HEK293 (cell line): ENCODE results near the gene NRP2.

Experiments
- CTCF ChIA-PET: fragments of 350-600 bp; formaldehyde crosslinking; extraction: SDS; loops from one replicate; lab custom pipeline; 2021; ENCODE audit warnings: antibody characterized with exemption; lab: Yijun Ruan, JAX
- POLR2A ChIA-PET: fragments of 300-600 bp; formaldehyde crosslinking; extraction: SDS; loops from one replicate; lab custom pipeline; 2020; ENCODE audit warnings: antibody characterized with exemption, inconsistent platforms; lab: Yijun Ruan, JAX
- H3K27ac ChIP-seq: fragments of 200-500 bp; sonication (Bioruptor generic); 2 replicates; pipeline ENCODE4 v1.5.1; 2014; ENCODE audit warnings: low read depth, low read length, control low read depth, inconsistent platforms; ENCODE audit errors: extremely low read depth
- H3K36me3 ChIP-seq, 2 experiments: fragments of 200-500 bp in 1 of 2; sonication (Bioruptor generic) in 1 of 2; 1 replicate in 1 of 2; 2 replicates in 1 of 2; pipeline ENCODE4 v1.5.1; 2014 to 2017; ENCODE audit warnings: inconsistent platforms in 2 of 2, low read length in 2 of 2; ENCODE audit not compliant: control insufficient read depth in 2 of 2, insufficient read depth in 1 of 2
- H3K4me1 ChIP-seq: fragments of 200-500 bp; sonication (Bioruptor generic); 2 replicates; pipeline ENCODE4 v1.5.1; 2014; ENCODE audit warnings: mild to moderate bottlenecking, low read length, inconsistent platforms; ENCODE audit not compliant: control insufficient read depth, insufficient read depth
- H3K4me3 ChIP-seq: 2 replicates; pipeline ENCODE4 v1.5.1; 2011; ENCODE audit warnings: low read depth, mild to moderate bottlenecking, control low read depth, low read length, moderate library complexity
- H3K9me3 ChIP-seq: fragments of 200-500 bp; sonication (Bioruptor generic); 2 replicates; pipeline ENCODE4 v1.5.1; 2014; ENCODE audit warnings: low read depth, low read length, inconsistent platforms; ENCODE audit not compliant: control insufficient read depth, insufficient read depth
- IKZF3 ChIP-seq: fragments of 450-650 bp; IDR thresholded peaks from 2 replicates; pipeline ENCODE4 v1.5.0; 2018; ENCODE audit warnings: missing biosample characterization, mild to moderate bottlenecking, missing genetic modification characterization, moderate library complexity
- MZF1 ChIP-seq: fragments of 450-650 bp; formaldehyde crosslinking; IDR thresholded peaks from 2 replicates; pipeline ENCODE4 v1.5.1; 2017; ENCODE audit warnings: missing biosample characterization, missing genetic modification characterization, borderline replicate concordance
- OSR2 ChIP-seq: fragments of 450-650 bp; formaldehyde crosslinking; IDR thresholded peaks from 2 replicates; pipeline ENCODE4 v1.5.1; 2016; ENCODE audit warnings: missing biosample characterization, missing genetic modification characterization
- ZEB2 ChIP-seq: fragments of 450-650 bp; formaldehyde crosslinking; IDR thresholded peaks from 2 replicates; pipeline ENCODE4 v1.5.1; 2016; ENCODE audit warnings: missing biosample characterization, missing genetic modification characterization
- ZFHX2 ChIP-seq: fragments of 450-650 bp; formaldehyde crosslinking; conservative IDR thresholded peaks from 2 replicates; pipeline ENCODE4 v1.5.1; 2016; ENCODE audit warnings: missing biosample characterization, missing genetic modification characterization
- ZFP41 ChIP-seq: fragments of 450-650 bp; formaldehyde crosslinking; IDR thresholded peaks from 2 replicates; pipeline ENCODE4 v1.5.1; 2016; ENCODE audit warnings: missing biosample characterization, missing genetic modification characterization, borderline replicate concordance
- ZNF138 ChIP-seq: fragments of 450-650 bp; formaldehyde crosslinking; IDR thresholded peaks from 2 replicates; pipeline ENCODE4 v1.5.1; 2016; ENCODE audit warnings: missing biosample characterization, missing genetic modification characterization, borderline replicate concordance
- ZNF140 ChIP-seq: fragments of 450-650 bp; formaldehyde crosslinking; IDR thresholded peaks from 2 replicates; pipeline ENCODE4 v1.5.1; 2016; ENCODE audit warnings: missing biosample characterization, missing genetic modification characterization
- ZNF169 ChIP-seq: fragments of 450-650 bp; formaldehyde crosslinking; IDR thresholded peaks from 2 replicates; pipeline ENCODE4 v1.5.1; 2016; ENCODE audit warnings: missing biosample characterization, missing genetic modification characterization
- ZNF23 ChIP-seq: fragments of 450-650 bp; formaldehyde crosslinking; IDR thresholded peaks from 2 replicates; pipeline ENCODE4 v1.5.1; 2016; ENCODE audit warnings: missing biosample characterization, missing genetic modification characterization, borderline replicate concordance
- ZNF391 ChIP-seq: fragments of 450-650 bp; formaldehyde crosslinking; IDR thresholded peaks from 2 replicates; pipeline ENCODE4 v1.5.1; 2016; ENCODE audit warnings: low read depth, missing biosample characterization, missing genetic modification characterization, borderline replicate concordance
- ZNF473 ChIP-seq: fragments of 450-650 bp; formaldehyde crosslinking; IDR thresholded peaks from 2 replicates; pipeline ENCODE4 v1.5.1; 2017; ENCODE audit warnings: missing biosample characterization, missing genetic modification characterization
- ZNF558 ChIP-seq: fragments of 450-650 bp; formaldehyde crosslinking; IDR thresholded peaks from 2 replicates; pipeline ENCODE4 v1.5.1; 2016; ENCODE audit warnings: missing biosample characterization, missing genetic modification characterization
- ZNF560 ChIP-seq: fragments of 450-650 bp; formaldehyde crosslinking; IDR thresholded peaks from 2 replicates; pipeline ENCODE4 v1.5.1; 2017; ENCODE audit warnings: missing biosample characterization, missing genetic modification characterization, borderline replicate concordance
- ZNF654 ChIP-seq: fragments of 450-650 bp; formaldehyde crosslinking; IDR thresholded peaks from 2 replicates; pipeline ENCODE4 v1.5.1; 2016; ENCODE audit warnings: low read depth, missing biosample characterization, missing genetic modification characterization
- ZNF660 ChIP-seq: fragments of 450-650 bp; IDR thresholded peaks from 2 replicates; pipeline ENCODE4 v1.5.1; 2018; ENCODE audit warnings: missing biosample characterization, mild to moderate bottlenecking, missing genetic modification characterization
- ZNF701 ChIP-seq: fragments of 450-650 bp; formaldehyde crosslinking; IDR thresholded peaks from 2 replicates; pipeline ENCODE4 v1.5.1; 2016; ENCODE audit warnings: missing biosample characterization, missing genetic modification characterization
- ZNF843 ChIP-seq: fragments of 450-650 bp; formaldehyde crosslinking; IDR thresholded peaks from 2 replicates; pipeline ENCODE4 v1.5.1; 2016; ENCODE audit warnings: missing biosample characterization, missing genetic modification characterization
- TF ChIP-seq, protein P1 (sequence below): fragments of 450-650 bp; formaldehyde crosslinking; IDR thresholded peaks from 2 replicates; pipeline ENCODE4 v1.5.1; 2016; ENCODE audit warnings: missing biosample characterization, missing genetic modification characterization
- TF ChIP-seq, protein P2 (sequence below): fragments of 450-650 bp; formaldehyde crosslinking; IDR thresholded peaks from 2 replicates; pipeline ENCODE4 v1.5.1; 2016; ENCODE audit warnings: missing biosample characterization, missing genetic modification characterization
- TF ChIP-seq, protein P3 (sequence below): fragments of 450-650 bp; formaldehyde crosslinking; IDR thresholded peaks from 2 replicates; pipeline ENCODE4 v1.5.1; 2017; ENCODE audit warnings: missing biosample characterization, missing genetic modification characterization
- TF ChIP-seq, protein P4 (sequence below): fragments of 450-650 bp; formaldehyde crosslinking; IDR thresholded peaks from 2 replicates; pipeline ENCODE4 v1.5.1; 2017; ENCODE audit warnings: missing biosample characterization, missing genetic modification characterization
- TF ChIP-seq, protein P5 (sequence below): fragments of 450-650 bp; formaldehyde crosslinking; IDR thresholded peaks from 2 replicates; pipeline ENCODE4 v1.5.1; 2017; ENCODE audit warnings: missing biosample characterization, missing genetic modification characterization
- TF ChIP-seq, protein P6 (sequence below): fragments of 450-650 bp; formaldehyde crosslinking; IDR thresholded peaks from 2 replicates; pipeline ENCODE4 v1.5.1; 2016; ENCODE audit warnings: missing biosample characterization, missing genetic modification characterization
- TF ChIP-seq, protein P7 (sequence below): fragments of 450-650 bp; formaldehyde crosslinking; IDR thresholded peaks from 2 replicates; pipeline ENCODE4 v1.5.1; 2017; ENCODE audit warnings: missing biosample characterization, mild to moderate bottlenecking, missing genetic modification characterization, moderate library complexity
- TF ChIP-seq, protein P8 (sequence below): fragments of 450-650 bp; formaldehyde crosslinking; IDR thresholded peaks from 2 replicates; pipeline ENCODE4 v1.5.1; 2016; ENCODE audit warnings: missing biosample characterization, missing genetic modification characterization

The NRP2 gene

DNA sequence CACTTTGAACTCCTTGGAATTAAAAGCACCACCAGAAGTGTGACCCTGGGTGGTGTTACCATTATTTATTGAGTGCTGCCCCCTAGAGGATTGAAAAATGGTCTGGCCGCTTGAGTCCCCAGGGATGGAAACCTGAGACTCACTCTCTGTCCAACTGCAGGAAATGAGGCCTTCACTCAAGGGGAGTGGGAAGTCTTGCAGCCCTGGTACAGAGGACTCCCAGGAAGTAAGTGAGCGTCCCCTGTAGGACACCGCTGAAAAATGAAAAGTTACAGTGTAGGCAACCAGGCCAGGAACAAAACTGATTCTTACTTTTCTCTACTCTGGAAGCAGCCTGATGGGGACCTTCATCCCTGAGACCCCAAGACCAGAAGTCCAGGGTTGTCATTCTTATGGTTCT is 2.2 kb upstream of the NRP2 start (continued):
- TF ChIP-seq ZNF391 (0 out of 2 replicates have a peak, but pooled peaks have one; percentile 29), ZNF473 (no peak), IKZF3 (tag by site-specific recombination) (peak; percentile 90), ZNF560 (tag by site-specific recombination) (no peak), ZNF169 (tag by site-specific recombination) (no peak), ZNF660 (tag by site-specific recombination) (peak; percentile 89), MZF1 (tag by site-specific recombination) (peak; percentile 92), ZNF558 (tag by site-specific recombination) (peak; percentile 19; the same call in 1 of the 2 replicates), ZNF138 (tag by site-specific recombination) (no peak), ZNF843 (0 out of 2 replicates have a peak, but pooled peaks have one; percentile 14), ZNF140 (tag by site-specific recombination) (no peak)
- TF ChIP-seq, protein P1, sequence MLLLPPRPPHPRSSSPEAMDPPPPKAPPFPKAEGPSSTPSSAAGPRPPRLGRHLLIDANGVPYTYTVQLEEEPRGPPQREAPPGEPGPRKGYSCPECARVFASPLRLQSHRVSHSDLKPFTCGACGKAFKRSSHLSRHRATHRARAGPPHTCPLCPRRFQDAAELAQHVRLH (tag by site-specific recombination), result 0 out of 2 replicates have a peak, but pooled peaks have one; percentile 34
- TF ChIP-seq, protein P2, sequence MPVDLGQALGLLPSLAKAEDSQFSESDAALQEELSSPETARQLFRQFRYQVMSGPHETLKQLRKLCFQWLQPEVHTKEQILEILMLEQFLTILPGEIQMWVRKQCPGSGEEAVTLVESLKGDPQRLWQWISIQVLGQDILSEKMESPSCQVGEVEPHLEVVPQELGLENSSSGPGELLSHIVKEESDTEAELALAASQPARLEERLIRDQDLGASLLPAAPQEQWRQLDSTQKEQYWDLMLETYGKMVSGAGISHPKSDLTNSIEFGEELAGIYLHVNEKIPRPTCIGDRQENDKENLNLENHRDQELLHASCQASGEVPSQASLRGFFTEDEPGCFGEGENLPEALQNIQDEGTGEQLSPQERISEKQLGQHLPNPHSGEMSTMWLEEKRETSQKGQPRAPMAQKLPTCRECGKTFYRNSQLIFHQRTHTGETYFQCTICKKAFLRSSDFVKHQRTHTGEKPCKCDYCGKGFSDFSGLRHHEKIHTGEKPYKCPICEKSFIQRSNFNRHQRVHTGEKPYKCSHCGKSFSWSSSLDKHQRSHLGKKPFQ (tag by site-specific recombination), result peak; percentile 85
- TF ChIP-seq, protein P3, sequence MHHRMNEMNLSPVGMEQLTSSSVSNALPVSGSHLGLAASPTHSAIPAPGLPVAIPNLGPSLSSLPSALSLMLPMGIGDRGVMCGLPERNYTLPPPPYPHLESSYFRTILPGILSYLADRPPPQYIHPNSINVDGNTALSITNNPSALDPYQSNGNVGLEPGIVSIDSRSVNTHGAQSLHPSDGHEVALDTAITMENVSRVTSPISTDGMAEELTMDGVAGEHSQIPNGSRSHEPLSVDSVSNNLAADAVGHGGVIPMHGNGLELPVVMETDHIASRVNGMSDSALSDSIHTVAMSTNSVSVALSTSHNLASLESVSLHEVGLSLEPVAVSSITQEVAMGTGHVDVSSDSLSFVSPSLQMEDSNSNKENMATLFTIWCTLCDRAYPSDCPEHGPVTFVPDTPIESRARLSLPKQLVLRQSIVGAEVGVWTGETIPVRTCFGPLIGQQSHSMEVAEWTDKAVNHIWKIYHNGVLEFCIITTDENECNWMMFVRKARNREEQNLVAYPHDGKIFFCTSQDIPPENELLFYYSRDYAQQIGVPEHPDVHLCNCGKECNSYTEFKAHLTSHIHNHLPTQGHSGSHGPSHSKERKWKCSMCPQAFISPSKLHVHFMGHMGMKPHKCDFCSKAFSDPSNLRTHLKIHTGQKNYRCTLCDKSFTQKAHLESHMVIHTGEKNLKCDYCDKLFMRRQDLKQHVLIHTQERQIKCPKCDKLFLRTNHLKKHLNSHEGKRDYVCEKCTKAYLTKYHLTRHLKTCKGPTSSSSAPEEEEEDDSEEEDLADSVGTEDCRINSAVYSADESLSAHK (tag by site-specific recombination), result 0 out of 2 replicates have a peak, but pooled peaks have one; percentile 30
- TF ChIP-seq, protein P4, sequence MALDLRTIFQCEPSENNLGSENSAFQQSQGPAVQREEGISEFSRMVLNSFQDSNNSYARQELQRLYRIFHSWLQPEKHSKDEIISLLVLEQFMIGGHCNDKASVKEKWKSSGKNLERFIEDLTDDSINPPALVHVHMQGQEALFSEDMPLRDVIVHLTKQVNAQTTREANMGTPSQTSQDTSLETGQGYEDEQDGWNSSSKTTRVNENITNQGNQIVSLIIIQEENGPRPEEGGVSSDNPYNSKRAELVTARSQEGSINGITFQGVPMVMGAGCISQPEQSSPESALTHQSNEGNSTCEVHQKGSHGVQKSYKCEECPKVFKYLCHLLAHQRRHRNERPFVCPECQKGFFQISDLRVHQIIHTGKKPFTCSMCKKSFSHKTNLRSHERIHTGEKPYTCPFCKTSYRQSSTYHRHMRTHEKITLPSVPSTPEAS, result no peak
- TF ChIP-seq, protein P5, sequence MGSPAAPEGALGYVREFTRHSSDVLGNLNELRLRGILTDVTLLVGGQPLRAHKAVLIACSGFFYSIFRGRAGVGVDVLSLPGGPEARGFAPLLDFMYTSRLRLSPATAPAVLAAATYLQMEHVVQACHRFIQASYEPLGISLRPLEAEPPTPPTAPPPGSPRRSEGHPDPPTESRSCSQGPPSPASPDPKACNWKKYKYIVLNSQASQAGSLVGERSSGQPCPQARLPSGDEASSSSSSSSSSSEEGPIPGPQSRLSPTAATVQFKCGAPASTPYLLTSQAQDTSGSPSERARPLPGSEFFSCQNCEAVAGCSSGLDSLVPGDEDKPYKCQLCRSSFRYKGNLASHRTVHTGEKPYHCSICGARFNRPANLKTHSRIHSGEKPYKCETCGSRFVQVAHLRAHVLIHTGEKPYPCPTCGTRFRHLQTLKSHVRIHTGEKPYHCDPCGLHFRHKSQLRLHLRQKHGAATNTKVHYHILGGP, result no peak
- TF ChIP-seq, protein P6, sequence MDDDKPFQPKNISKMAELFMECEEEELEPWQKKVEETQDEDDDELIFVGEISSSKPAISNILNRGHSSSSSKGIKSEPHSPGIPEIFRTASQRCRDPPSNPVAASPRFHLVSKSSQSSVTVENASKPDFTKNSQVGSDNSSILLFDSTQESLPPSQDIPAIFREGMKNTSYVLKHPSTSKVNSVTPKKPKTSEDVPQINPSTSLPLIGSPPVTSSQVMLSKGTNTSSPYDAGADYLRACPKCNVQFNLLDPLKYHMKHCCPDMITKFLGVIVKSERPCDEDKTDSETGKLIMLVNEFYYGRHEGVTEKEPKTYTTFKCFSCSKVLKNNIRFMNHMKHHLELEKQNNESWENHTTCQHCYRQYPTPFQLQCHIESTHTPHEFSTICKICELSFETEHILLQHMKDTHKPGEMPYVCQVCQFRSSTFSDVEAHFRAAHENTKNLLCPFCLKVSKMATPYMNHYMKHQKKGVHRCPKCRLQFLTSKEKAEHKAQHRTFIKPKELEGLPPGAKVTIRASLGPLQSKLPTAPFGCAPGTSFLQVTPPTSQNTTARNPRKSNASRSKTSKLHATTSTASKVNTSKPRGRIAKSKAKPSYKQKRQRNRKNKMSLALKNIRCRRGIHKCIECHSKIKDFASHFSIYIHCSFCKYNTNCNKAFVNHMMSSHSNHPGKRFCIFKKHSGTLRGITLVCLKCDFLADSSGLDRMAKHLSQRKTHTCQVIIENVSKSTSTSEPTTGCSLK (tag by site-specific recombination), result no peak

DNA sequence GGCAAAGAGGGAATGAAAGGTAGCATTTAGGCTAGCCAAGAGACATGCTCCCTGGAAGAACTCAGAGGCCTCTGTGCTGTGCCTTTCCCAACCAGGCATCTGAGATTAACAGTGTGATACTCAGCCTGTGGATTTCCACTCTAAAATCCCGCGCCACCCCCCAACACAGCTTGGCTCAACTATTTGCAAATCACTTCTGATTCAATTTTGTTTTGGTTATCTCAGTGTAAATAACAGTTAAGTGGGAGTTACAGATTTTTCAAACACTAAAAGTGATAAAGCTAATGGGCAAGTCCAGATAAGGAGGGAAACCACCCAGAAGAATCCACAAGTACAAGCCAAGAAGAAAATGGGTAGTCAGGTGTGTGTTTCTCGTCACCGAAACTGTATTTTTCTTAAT is 1.4 kb upstream of the NRP2 start:
- ChIA-PET POLR2A (no interaction called here), CTCF (interaction anchor here (0.6 to 2.3 kb wide), 8 partner anchors 18 to 1147 kb away, joined by 3 to 5 read pairs (median 4); no protein-coding TSS in a partner anchor)
- no peaks in the 10 kb centered on the region for H3K9me3 ChIP-seq
- H3K4me3 ChIP-seq, result no peak overlapping the region
- H3K36me3 ChIP-seq, result no peaks in the 10 kb centered on the region
- H3K27ac ChIP-seq, result no peak overlapping the region
- peaks cover 22% of the 10 kb centered on the region for H3K4me1 ChIP-seq
- TF ChIP-seq ZNF843 (0 out of 2 replicates have a peak, but pooled peaks have one; percentile 41), IKZF3 (tag by site-specific recombination) (no peak), ZFP41 (tag by site-specific recombination) (no peak), ZNF701 (no peak), ZEB2 (tag by site-specific recombination) (no peak), ZNF23 (tag by site-specific recombination) (no peak), ZFHX2 (no peak), OSR2 (tag by site-specific recombination) (peak; percentile 25; the same call in 1 of the 2 replicates), ZNF654 (tag by site-specific recombination) (no peak)
- TF ChIP-seq, protein P7, sequence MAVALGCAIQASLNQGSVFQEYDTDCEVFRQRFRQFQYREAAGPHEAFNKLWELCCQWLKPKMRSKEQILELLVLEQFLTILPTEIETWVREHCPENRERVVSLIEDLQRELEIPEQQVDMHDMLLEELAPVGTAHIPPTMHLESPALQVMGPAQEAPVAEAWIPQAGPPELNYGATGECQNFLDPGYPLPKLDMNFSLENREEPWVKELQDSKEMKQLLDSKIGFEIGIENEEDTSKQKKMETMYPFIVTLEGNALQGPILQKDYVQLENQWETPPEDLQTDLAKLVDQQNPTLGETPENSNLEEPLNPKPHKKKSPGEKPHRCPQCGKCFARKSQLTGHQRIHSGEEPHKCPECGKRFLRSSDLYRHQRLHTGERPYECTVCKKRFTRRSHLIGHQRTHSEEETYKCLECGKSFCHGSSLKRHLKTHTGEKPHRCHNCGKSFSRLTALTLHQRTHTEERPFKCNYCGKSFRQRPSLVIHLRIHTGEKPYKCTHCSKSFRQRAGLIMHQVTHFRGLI, result no peak
- TF ChIP-seq, protein P8, sequence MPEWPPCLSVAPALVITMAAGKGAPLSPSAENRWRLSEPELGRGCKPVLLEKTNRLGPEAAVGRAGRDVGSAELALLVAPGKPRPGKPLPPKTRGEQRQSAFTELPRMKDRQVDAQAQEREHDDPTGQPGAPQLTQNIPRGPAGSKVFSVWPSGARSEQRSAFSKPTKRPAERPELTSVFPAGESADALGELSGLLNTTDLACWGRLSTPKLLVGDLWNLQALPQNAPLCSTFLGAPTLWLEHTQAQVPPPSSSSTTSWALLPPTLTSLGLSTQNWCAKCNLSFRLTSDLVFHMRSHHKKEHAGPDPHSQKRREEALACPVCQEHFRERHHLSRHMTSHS (tag by site-specific recombination), result no peak
